HG02763 (cell line): ENCODE measurements around the gene NHS.
"Not testable (repeated sequence)": the region's sequence is repeated elsewhere in the genome, so short reads cannot be mapped to it uniquely, and the experiment has no call there.

Experiments used
- ATAC-seq: cut with Tn5 transposase; IDR thresholded peaks from one replicate; pipeline ENCODE4 v1.9.1; 2021; ENCODE audit warnings: mild to moderate bottlenecking, moderate library complexity; ENCODE audit not compliant: unreplicated experiment

The NHS gene

GRCh38 chrX:17446269-17446668 lies 71.3 kb downstream of the NHS start:
- not testable (repeated sequence) for ATAC-seq

GRCh38 chrX:17448188-17448587 lies 73.2 kb downstream of the NHS start:
- ATAC-seq: no peak

GRCh38 chrX:17449866-17450265 lies 74.9 kb downstream of the NHS start:
- no peak for ATAC-seq

GRCh38 chrX:17453788-17454187 lies 78.8 kb downstream of the NHS start:
- no peak for ATAC-seq

GRCh38 chrX:17456526-17456925 lies 81.5 kb downstream of the NHS start:
- ATAC-seq: no peak

GRCh38 chrX:17459008-17459611 lies 84.1 kb downstream of the NHS start:
- ATAC-seq: no peak

- no peak for ATAC-seq
Measured at GRCh38 chrX:17459661-17460060, 84.7 kb downstream of the NHS start.

GRCh38 chrX:17462881-17463280 lies 87.9 kb downstream of the NHS start:
- no peak for ATAC-seq

- no peak for ATAC-seq
Measured at GRCh38 chrX:17464194-17464593, 89.2 kb downstream of the NHS start.

- ATAC-seq: no peak
Measured at GRCh38 chrX:17465201-17465600, 90.2 kb downstream of the NHS start.

GRCh38 chrX:17465802-17466201 lies 90.8 kb downstream of the NHS start:
- ATAC-seq: no peak

- no peak for ATAC-seq
Measured at GRCh38 chrX:17470136-17470535, 95.1 kb downstream of the NHS start.

GRCh38 chrX:17471121-17471520 lies 96.1 kb downstream of the NHS start:
- no peak for ATAC-seq

- no peak for ATAC-seq
Measured at GRCh38 chrX:17471861-17472260, 96.9 kb downstream of the NHS start.

GRCh38 chrX:17472424-17472823 lies 97.4 kb downstream of the NHS start:
- ATAC-seq: no peak

- no peak for ATAC-seq
Measured at GRCh38 chrX:17473021-17473420, 98.0 kb downstream of the NHS start.

GRCh38 chrX:17474892-17475291 lies 99.9 kb downstream of the NHS start:
- no peak for ATAC-seq

- no peak for ATAC-seq
Measured at GRCh38 chrX:17475449-17476217, 100.6 kb downstream of the NHS start.

GRCh38 chrX:17476411-17476810 lies 101.4 kb downstream of the NHS start:
- no peak for ATAC-seq

- no peak for ATAC-seq
Measured at GRCh38 chrX:17481086-17481485, 106.1 kb downstream of the NHS start.

GRCh38 chrX:17484592-17484991 lies 109.6 kb downstream of the NHS start:
- no peak for ATAC-seq

- no peak for ATAC-seq
Measured at GRCh38 chrX:17485391-17485790, 110.4 kb downstream of the NHS start.

- no peak for ATAC-seq
Measured at GRCh38 chrX:17488036-17488435, 113.0 kb downstream of the NHS start.
